Suprapubic skin (tissue), 4 donors: ENCODE measurements around the gene EVL. TPM values are rescaled to one million over a fixed set of nuclear protein-coding genes. Genes with fewer than 3 reads are reported as not detected.

Experiments
- DNase-seq, 2 donors: peaks; one replicate each; pipeline ENCODE4 v3.0.0-alpha.2; 2019; ENCODE audit warnings: low spot score in 2 of 2
- H3K27ac ChIP-seq: fragments of 200-600 bp; sonication (generic); one replicate; pipeline ENCODE4 v1.5.1; 2019
- H3K27me3 ChIP-seq: fragments of 200-600 bp; sonication (generic); one replicate; pipeline ENCODE4 v1.5.1; 2019
- H3K36me3 ChIP-seq: fragments of 200-600 bp; sonication (generic); one replicate; pipeline ENCODE4 v1.5.1; 2019
- H3K4me1 ChIP-seq: fragments of 200-600 bp; sonication (generic); one replicate; pipeline ENCODE4 v1.5.1; 2019
- H3K4me3 ChIP-seq: fragments of 200-600 bp; sonication (generic); one replicate; pipeline ENCODE4 v1.5.1; 2019; ENCODE audit warnings: mild to moderate bottlenecking
- H3K9me3 ChIP-seq: fragments of 200-600 bp; sonication (generic); one replicate; pipeline ENCODE4 v1.5.1; 2019
- EP300 ChIP-seq: sonication (generic); formaldehyde crosslinking; IDR thresholded peaks from one replicate; pipeline ENCODE4 v1.6.1; 2017; ENCODE audit warnings: antibody characterized with exemption
- POLR2A ChIP-seq, 2 donors: fragments of 450-650 bp; IDR thresholded peaks; one replicate each; pipeline ENCODE4 v1.6.1; 2017; ENCODE audit warnings: antibody characterized with exemption in 2 of 2, mild to moderate bottlenecking in 2 of 2, moderate library complexity in 2 of 2
- POLR2AphosphoS5 ChIP-seq, 3 donors: sonication (generic); formaldehyde crosslinking; IDR thresholded peaks; one replicate each; pipeline ENCODE4 v1.6.1; 2017; ENCODE audit warnings: antibody characterized with exemption in 3 of 3
- WGBS: methylation state at CpG from one replicate; pipeline ENCODE4 v1.1.5; 2018; 5-methylcytosine and 5-hydroxymethylcytosine counted together
- total RNA-seq, 4 donors: library from RNA; depleted of rRNA; stranded (reverse); fragments of >200 nt; gene quantifications; one replicate each; pipeline ENCODE4 v1.1.0, GENCODE V29; 2016
- TF ChIP-seq, protein P1 (sequence below), 2 donors: fragments of 200-600 bp in 1 of 2; fragments of 450-650 bp in 1 of 2; sonication (generic) in 1 of 2; IDR thresholded peaks; one replicate each; pipeline ENCODE4 v1.5.1; 2016 to 2019; ENCODE audit warnings: antibody characterized with exemption in 2 of 2, mild to moderate bottlenecking in 1 of 2, moderate library complexity in 1 of 2

EVL gene
- total RNA-seq, 4 donors from 2014 or later = 48.8 to 80.0 (median 61.4) TPM

DNA sequence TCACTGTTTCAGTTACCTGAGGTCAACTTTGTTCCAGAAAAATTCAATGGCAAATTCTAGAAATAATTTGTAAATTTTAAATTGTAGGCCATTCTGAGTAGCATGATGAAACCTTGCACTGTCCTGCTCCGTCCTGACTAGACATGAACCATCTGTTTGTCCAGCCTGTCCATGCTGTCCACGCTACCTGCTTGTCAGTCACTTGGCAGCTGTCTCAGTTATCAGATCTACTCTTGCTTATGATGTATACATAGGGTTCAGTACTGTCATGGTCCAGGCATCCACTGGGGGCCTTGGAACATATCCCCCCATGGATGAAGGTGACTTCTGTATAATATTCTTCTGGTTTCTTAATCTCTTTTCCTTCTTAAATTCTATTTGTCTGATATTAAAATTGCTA, 14.1 kb upstream of the EVL start:
- no peaks in the 10 kb centered on the region for H3K4me1 ChIP-seq
- H3K27me3 ChIP-seq = no peaks in the 10 kb centered on the region
- no peaks in the 10 kb centered on the region for H3K9me3 ChIP-seq
- no peaks in the 10 kb centered on the region for H3K36me3 ChIP-seq
- TF ChIP-seq POLR2A (IDR thresholded peaks at IDR 0.05) = no peak
- H3K27ac ChIP-seq = no peak overlapping the region
- WGBS = 91% methylated on average over 2 of the region's 2 CpGs
- DNase-seq = no peak
- H3K4me3 ChIP-seq = no peak overlapping the region

DNA sequence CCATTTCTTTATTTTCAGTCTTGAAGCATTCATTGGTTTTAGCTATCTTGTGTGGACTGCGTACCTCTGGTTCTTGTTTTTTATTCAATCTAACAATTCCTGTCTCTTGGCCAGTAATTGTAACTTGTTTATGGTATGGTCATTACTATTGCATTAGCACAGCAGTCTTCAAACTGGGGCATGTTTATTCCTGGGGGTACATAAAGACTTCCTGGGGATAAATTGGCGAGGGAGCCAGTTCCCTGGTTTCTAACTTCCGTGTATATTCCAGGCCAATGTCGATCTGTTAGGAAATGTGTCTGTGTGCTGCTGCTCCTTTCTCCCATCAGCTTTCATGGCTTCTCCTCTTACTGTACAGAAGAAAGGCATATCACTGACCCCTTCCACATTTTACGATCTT, 13.7 kb upstream of the EVL start:
- no peaks in the 10 kb centered on the region for H3K9me3 ChIP-seq
- H3K27me3 ChIP-seq = no peaks in the 10 kb centered on the region

DNA sequence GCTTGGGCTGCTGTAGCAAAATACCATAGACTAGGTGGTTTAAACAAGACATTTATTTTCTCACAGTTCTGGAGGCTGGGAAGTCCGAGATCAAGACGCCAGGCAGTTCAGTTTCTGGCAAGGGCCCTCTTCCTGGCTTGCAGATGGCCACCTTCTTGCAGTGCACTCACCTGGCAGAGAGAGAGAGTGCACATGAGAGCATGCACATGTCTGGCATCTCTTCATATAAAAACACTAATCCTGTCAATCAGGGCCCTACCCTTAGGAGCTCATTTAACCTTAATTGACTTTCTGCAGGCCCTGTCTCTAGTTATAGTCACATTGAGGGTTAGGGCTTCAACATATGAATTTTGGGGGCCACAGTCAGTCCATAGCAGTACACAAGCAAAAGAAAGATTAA, 12.4 kb upstream of the EVL start:
- Histone ChIP-seq H3K27me3 (no peaks in the 10 kb centered on the region), H3K4me1 (peaks cover 13% of the 10 kb centered on the region), H3K9me3 (no peaks in the 10 kb centered on the region), H3K4me3 (no peak overlapping the region), H3K36me3 (no peaks in the 10 kb centered on the region), H3K27ac (no peak overlapping the region)
- DNase-seq = no peak
- WGBS = 38% methylated on average over 2 of the region's 2 CpGs
- TF ChIP-seq POLR2A (IDR thresholded peaks at IDR 0.05) = no peak
- no peak for TF ChIP-seq EP300
- TF ChIP-seq, protein P1, sequence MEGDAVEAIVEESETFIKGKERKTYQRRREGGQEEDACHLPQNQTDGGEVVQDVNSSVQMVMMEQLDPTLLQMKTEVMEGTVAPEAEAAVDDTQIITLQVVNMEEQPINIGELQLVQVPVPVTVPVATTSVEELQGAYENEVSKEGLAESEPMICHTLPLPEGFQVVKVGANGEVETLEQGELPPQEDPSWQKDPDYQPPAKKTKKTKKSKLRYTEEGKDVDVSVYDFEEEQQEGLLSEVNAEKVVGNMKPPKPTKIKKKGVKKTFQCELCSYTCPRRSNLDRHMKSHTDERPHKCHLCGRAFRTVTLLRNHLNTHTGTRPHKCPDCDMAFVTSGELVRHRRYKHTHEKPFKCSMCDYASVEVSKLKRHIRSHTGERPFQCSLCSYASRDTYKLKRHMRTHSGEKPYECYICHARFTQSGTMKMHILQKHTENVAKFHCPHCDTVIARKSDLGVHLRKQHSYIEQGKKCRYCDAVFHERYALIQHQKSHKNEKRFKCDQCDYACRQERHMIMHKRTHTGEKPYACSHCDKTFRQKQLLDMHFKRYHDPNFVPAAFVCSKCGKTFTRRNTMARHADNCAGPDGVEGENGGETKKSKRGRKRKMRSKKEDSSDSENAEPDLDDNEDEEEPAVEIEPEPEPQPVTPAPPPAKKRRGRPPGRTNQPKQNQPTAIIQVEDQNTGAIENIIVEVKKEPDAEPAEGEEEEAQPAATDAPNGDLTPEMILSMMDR (IDR thresholded peaks at IDR 0.05) = no peak
- no peak for TF ChIP-seq POLR2AphosphoS5 (IDR thresholded peaks at IDR 0.05)

More for the DNA sequence above, 13.7 kb upstream of the EVL start:
- 91% methylated on average over 5 of the region's 5 CpGs for WGBS
- no peak overlapping the region for H3K4me3 ChIP-seq
- H3K4me1 ChIP-seq = no peaks in the 10 kb centered on the region
- DNase-seq = no peak
- TF ChIP-seq, protein P1 (IDR thresholded peaks at IDR 0.05) = no peak
- TF ChIP-seq POLR2AphosphoS5 (IDR thresholded peaks at IDR 0.05) (no peak), POLR2A (IDR thresholded peaks at IDR 0.05) (no peak), EP300 (no peak)
- H3K27ac ChIP-seq = no peak overlapping the region
- H3K36me3 ChIP-seq = no peaks in the 10 kb centered on the region

GRCh38 chr14:100054316-100055075, 10.7 kb upstream of the EVL start:
- Histone ChIP-seq H3K36me3 (no peaks in the 10 kb centered on the region), H3K27ac (no peak overlapping the region), H3K4me1 (peaks cover 29% of the 10 kb centered on the region), H3K4me3 (no peak overlapping the region), H3K27me3 (no peaks in the 10 kb centered on the region), H3K9me3 (no peaks in the 10 kb centered on the region)
- no peak for TF ChIP-seq POLR2A (IDR thresholded peaks at IDR 0.05)
- no peak for TF ChIP-seq EP300
- TF ChIP-seq, protein P1 (IDR thresholded peaks at IDR 0.05) = no peak
- TF ChIP-seq POLR2AphosphoS5 (IDR thresholded peaks at IDR 0.05) = no peak
- DNase-seq = no peak
- 93% methylated on average over 13 of the region's 13 CpGs for WGBS

DNA sequence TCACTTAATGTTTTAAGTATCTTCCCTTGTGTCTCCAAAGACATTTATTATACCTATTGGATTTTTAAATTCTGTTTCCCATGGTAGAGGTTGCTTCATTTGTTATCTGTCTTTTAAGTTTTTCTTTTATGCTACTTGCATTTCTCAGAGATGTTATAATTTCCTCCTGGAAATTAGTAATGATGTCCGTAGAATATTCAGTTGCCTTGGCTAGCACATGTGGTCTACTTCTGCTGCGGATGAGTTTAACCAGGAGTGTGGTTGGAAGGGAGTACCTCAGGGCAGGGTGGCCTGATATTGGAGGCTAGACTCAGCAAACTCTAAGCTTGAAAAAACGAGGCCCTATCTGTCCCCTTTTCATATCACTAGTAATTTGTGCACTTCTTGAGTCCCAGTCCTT, 8.8 kb upstream of the EVL start:
- H3K36me3 ChIP-seq = no peaks in the 10 kb centered on the region
- no peak overlapping the region for H3K27ac ChIP-seq
- TF ChIP-seq EP300 (no peak), POLR2AphosphoS5 (IDR thresholded peaks at IDR 0.05) (no peak), POLR2A (IDR thresholded peaks at IDR 0.05) (no peak)
- TF ChIP-seq, protein P1 (IDR thresholded peaks at IDR 0.05) = no peak
- no peak overlapping the region for H3K4me3 ChIP-seq
- 64% methylated on average over 3 of the region's 3 CpGs for WGBS
- H3K27me3 ChIP-seq = no peaks in the 10 kb centered on the region
- H3K4me1 ChIP-seq = peaks cover 40% of the 10 kb centered on the region
- H3K9me3 ChIP-seq = no peaks in the 10 kb centered on the region
- no peak for DNase-seq
